ENCODE measurements around the gene GNAT3.

GNAT3 gene

GRCh38 chr7:80511964-80512363 lies at the start of gene GNAT3:
Gene GNAT3, minus strand, starts transcription at chr7:80512064. Its CDS starts 138 bp downstream, at chr7:80511926.
- DNase-seq, result no peak

GRCh38 chr7:80558116-80558515 lies 46.3 kb upstream of the GNAT3 start:
- DNase-seq, result no peak

- DNase-seq, result no peak
Observed at GRCh38 chr7:80552031-80552694, 40.3 kb upstream of the GNAT3 start.

- DNase-seq, result no peak
Observed at GRCh38 chr7:80550005-80550404, 38.1 kb upstream of the GNAT3 start.

GRCh38 chr7:80548840-80549530 lies 37.1 kb upstream of the GNAT3 start:
- DNase-seq, result no peak

GRCh38 chr7:80542398-80542797 lies 30.5 kb upstream of the GNAT3 start:
- no peak for DNase-seq

- no peak for DNase-seq
Observed at GRCh38 chr7:80540836-80541235, 29.0 kb upstream of the GNAT3 start.

GRCh38 chr7:80537091-80537490 lies 25.2 kb upstream of the GNAT3 start:
- no peak for DNase-seq

GRCh38 chr7:80536426-80536825 lies 24.6 kb upstream of the GNAT3 start:
- DNase-seq, result no peak

GRCh38 chr7:80533287-80533686 lies 21.4 kb upstream of the GNAT3 start:
- no peak for DNase-seq

- no peak for DNase-seq
Observed at GRCh38 chr7:80532153-80532552, 20.3 kb upstream of the GNAT3 start.

- no peak for DNase-seq
Observed at GRCh38 chr7:80530136-80530535, 18.3 kb upstream of the GNAT3 start.

GRCh38 chr7:80529362-80529761 lies 17.5 kb upstream of the GNAT3 start:
- no peak for DNase-seq

GRCh38 chr7:80528689-80529088 lies 16.8 kb upstream of the GNAT3 start:
- DNase-seq, result no peak

- DNase-seq, result no peak
Observed at GRCh38 chr7:80526472-80526871, 14.6 kb upstream of the GNAT3 start.

- DNase-seq, result no peak
Observed at GRCh38 chr7:80524693-80525092, 12.8 kb upstream of the GNAT3 start.

- DNase-seq, result no peak
Observed at GRCh38 chr7:80521809-80522208, 9.9 kb upstream of the GNAT3 start.

GRCh38 chr7:80520199-80520598 lies 8.3 kb upstream of the GNAT3 start:
- no peak for DNase-seq

GRCh38 chr7:80517282-80517747 lies 5.5 kb upstream of the GNAT3 start:
- no peak for DNase-seq

GRCh38 chr7:80515298-80515697 lies 3.4 kb upstream of the GNAT3 start:
- DNase-seq, result no peak

- no peak for DNase-seq
Observed at GRCh38 chr7:80510021-80510420, 1.8 kb downstream of the GNAT3 start.

- no peak for DNase-seq
Observed at GRCh38 chr7:80508440-80508839, 3.4 kb downstream of the GNAT3 start.

- DNase-seq, result no peak
Observed at GRCh38 chr7:80505900-80506500, 5.9 kb downstream of the GNAT3 start.

GRCh38 chr7:80500325-80500724 lies 11.5 kb downstream of the GNAT3 start:
- DNase-seq, result no peak
